HEK293 (cell line): ENCODE data around the gene SMURF1.

Experiments
- CTCF ChIA-PET: fragments of 350-600 bp; formaldehyde crosslinking; extraction: SDS; loops from one replicate; lab custom pipeline; 2021; ENCODE audit warnings: antibody characterized with exemption; lab: Yijun Ruan, JAX
- POLR2A ChIA-PET: fragments of 300-600 bp; formaldehyde crosslinking; extraction: SDS; loops from one replicate; lab custom pipeline; 2020; ENCODE audit warnings: antibody characterized with exemption, inconsistent platforms; lab: Yijun Ruan, JAX
- H3K27ac ChIP-seq: fragments of 200-500 bp; sonication (Bioruptor generic); 2 replicates; pipeline ENCODE4 v1.5.1; 2014; ENCODE audit warnings: low read depth, low read length, control low read depth, inconsistent platforms; ENCODE audit errors: extremely low read depth
- H3K36me3 ChIP-seq, 2 experiments: fragments of 200-500 bp in 1 of 2; sonication (Bioruptor generic) in 1 of 2; 1 replicate in 1 of 2; 2 replicates in 1 of 2; pipeline ENCODE4 v1.5.1; 2014 to 2017; ENCODE audit warnings: inconsistent platforms in 2 of 2, low read length in 2 of 2; ENCODE audit not compliant: control insufficient read depth in 2 of 2, insufficient read depth in 1 of 2
- H3K4me1 ChIP-seq: fragments of 200-500 bp; sonication (Bioruptor generic); 2 replicates; pipeline ENCODE4 v1.5.1; 2014; ENCODE audit warnings: mild to moderate bottlenecking, low read length, inconsistent platforms; ENCODE audit not compliant: control insufficient read depth, insufficient read depth
- H3K4me3 ChIP-seq: 2 replicates; pipeline ENCODE4 v1.5.1; 2011; ENCODE audit warnings: low read depth, mild to moderate bottlenecking, control low read depth, low read length, moderate library complexity
- H3K9me3 ChIP-seq: fragments of 200-500 bp; sonication (Bioruptor generic); 2 replicates; pipeline ENCODE4 v1.5.1; 2014; ENCODE audit warnings: low read depth, low read length, inconsistent platforms; ENCODE audit not compliant: control insufficient read depth, insufficient read depth
- FEZF1 ChIP-seq: fragments of 450-650 bp; formaldehyde crosslinking; IDR thresholded peaks from 2 replicates; pipeline ENCODE4 v1.5.1; 2016; ENCODE audit warnings: missing biosample characterization, missing genetic modification characterization
- GFI1B ChIP-seq: fragments of 450-650 bp; formaldehyde crosslinking; IDR thresholded peaks from 2 replicates; pipeline ENCODE4 v1.5.1; 2016; ENCODE audit warnings: missing biosample characterization, missing genetic modification characterization
- GLI2 ChIP-seq: fragments of 450-650 bp; formaldehyde crosslinking; IDR thresholded peaks from 2 replicates; pipeline ENCODE4; 2017; ENCODE audit warnings: missing biosample characterization, missing genetic modification characterization, low read depth, borderline replicate concordance
- KLF16 ChIP-seq: fragments of 450-650 bp; formaldehyde crosslinking; IDR thresholded peaks from 2 replicates; pipeline ENCODE4 v1.5.1; 2017; ENCODE audit warnings: missing biosample characterization, missing genetic modification characterization
- OVOL3 ChIP-seq: fragments of 450-650 bp; formaldehyde crosslinking; IDR thresholded peaks from 2 replicates; pipeline ENCODE4 v1.5.1; 2016; ENCODE audit warnings: missing biosample characterization, missing genetic modification characterization
- PRDM1 ChIP-seq: fragments of 450-650 bp; formaldehyde crosslinking; IDR thresholded peaks from 2 replicates; pipeline ENCODE4; 2016; ENCODE audit warnings: missing biosample characterization, missing genetic modification characterization
- SCRT1 ChIP-seq: fragments of 450-650 bp; formaldehyde crosslinking; IDR thresholded peaks from 2 replicates; pipeline ENCODE4 v1.5.1; 2016; ENCODE audit warnings: missing biosample characterization, missing genetic modification characterization, borderline replicate concordance
- ZBTB7A ChIP-seq: fragments of 450-650 bp; formaldehyde crosslinking; IDR thresholded peaks from 2 replicates; pipeline ENCODE4 v1.5.1; 2016; ENCODE audit warnings: low read depth, missing biosample characterization, missing genetic modification characterization
- ZEB2 ChIP-seq: fragments of 450-650 bp; formaldehyde crosslinking; IDR thresholded peaks from 2 replicates; pipeline ENCODE4 v1.5.1; 2016; ENCODE audit warnings: missing biosample characterization, missing genetic modification characterization
- ZFP41 ChIP-seq: fragments of 450-650 bp; formaldehyde crosslinking; IDR thresholded peaks from 2 replicates; pipeline ENCODE4 v1.5.1; 2016; ENCODE audit warnings: missing biosample characterization, missing genetic modification characterization, borderline replicate concordance
- ZNF114 ChIP-seq: fragments of 450-650 bp; formaldehyde crosslinking; IDR thresholded peaks from 2 replicates; pipeline ENCODE4 v1.5.0; 2017; ENCODE audit warnings: missing biosample characterization, missing genetic modification characterization
- ZNF558 ChIP-seq: fragments of 450-650 bp; formaldehyde crosslinking; IDR thresholded peaks from 2 replicates; pipeline ENCODE4 v1.5.1; 2016; ENCODE audit warnings: missing biosample characterization, missing genetic modification characterization
- ZNF571 ChIP-seq: fragments of 450-650 bp; formaldehyde crosslinking; IDR thresholded peaks from 2 replicates; pipeline ENCODE4 v1.5.0; 2017; ENCODE audit warnings: missing biosample characterization, missing genetic modification characterization
- ZNF629 ChIP-seq: fragments of 450-650 bp; formaldehyde crosslinking; IDR thresholded peaks from 2 replicates; pipeline ENCODE4 v1.5.1; 2017; ENCODE audit warnings: missing biosample characterization, missing genetic modification characterization
- ZNF76 ChIP-seq: fragments of 450-650 bp; formaldehyde crosslinking; IDR thresholded peaks from 2 replicates; pipeline ENCODE4; 2016; ENCODE audit warnings: low read depth, missing biosample characterization, missing genetic modification characterization, borderline replicate concordance
- ZNF768 ChIP-seq: fragments of 450-650 bp; formaldehyde crosslinking; IDR thresholded peaks from 2 replicates; pipeline ENCODE4 v1.5.1; 2018; ENCODE audit warnings: missing biosample characterization, mild to moderate bottlenecking, missing genetic modification characterization
- ZNF792 ChIP-seq: fragments of 450-650 bp; formaldehyde crosslinking; IDR thresholded peaks from 2 replicates; pipeline ENCODE4 v1.5.1; 2016; ENCODE audit warnings: missing biosample characterization, missing genetic modification characterization
- TF ChIP-seq, protein P1 (sequence below): fragments of 450-650 bp; formaldehyde crosslinking; optimal IDR thresholded peaks from 2 replicates; pipeline ENCODE3; 2016; ENCODE audit warnings: missing biosample characterization, mild to moderate bottlenecking, missing genetic modification characterization
- TF ChIP-seq, protein P2 (sequence below): fragments of 450-650 bp; formaldehyde crosslinking; IDR thresholded peaks from 2 replicates; pipeline ENCODE4 v1.5.1; 2016; ENCODE audit warnings: missing biosample characterization, missing genetic modification characterization
- TF ChIP-seq, protein P3 (sequence below): fragments of 450-650 bp; formaldehyde crosslinking; IDR thresholded peaks from 2 replicates; pipeline ENCODE4 v1.5.1; 2017; ENCODE audit warnings: missing biosample characterization, mild to moderate bottlenecking, missing genetic modification characterization, moderate library complexity
- TF ChIP-seq, protein P4 (sequence below): fragments of 450-650 bp; formaldehyde crosslinking; IDR thresholded peaks from 2 replicates; pipeline ENCODE4 v1.5.1; 2016; ENCODE audit warnings: missing biosample characterization, missing genetic modification characterization
- TF ChIP-seq, protein P5 (sequence below): fragments of 450-650 bp; formaldehyde crosslinking; IDR thresholded peaks from 2 replicates; pipeline ENCODE4 v1.5.1; 2017; ENCODE audit warnings: missing biosample characterization, missing genetic modification characterization
- TF ChIP-seq, protein P6 (sequence below): fragments of 450-650 bp; formaldehyde crosslinking; IDR thresholded peaks from 2 replicates; pipeline ENCODE4 v1.5.1; 2016; ENCODE audit warnings: missing biosample characterization, missing genetic modification characterization

Gene SMURF1

DNA sequence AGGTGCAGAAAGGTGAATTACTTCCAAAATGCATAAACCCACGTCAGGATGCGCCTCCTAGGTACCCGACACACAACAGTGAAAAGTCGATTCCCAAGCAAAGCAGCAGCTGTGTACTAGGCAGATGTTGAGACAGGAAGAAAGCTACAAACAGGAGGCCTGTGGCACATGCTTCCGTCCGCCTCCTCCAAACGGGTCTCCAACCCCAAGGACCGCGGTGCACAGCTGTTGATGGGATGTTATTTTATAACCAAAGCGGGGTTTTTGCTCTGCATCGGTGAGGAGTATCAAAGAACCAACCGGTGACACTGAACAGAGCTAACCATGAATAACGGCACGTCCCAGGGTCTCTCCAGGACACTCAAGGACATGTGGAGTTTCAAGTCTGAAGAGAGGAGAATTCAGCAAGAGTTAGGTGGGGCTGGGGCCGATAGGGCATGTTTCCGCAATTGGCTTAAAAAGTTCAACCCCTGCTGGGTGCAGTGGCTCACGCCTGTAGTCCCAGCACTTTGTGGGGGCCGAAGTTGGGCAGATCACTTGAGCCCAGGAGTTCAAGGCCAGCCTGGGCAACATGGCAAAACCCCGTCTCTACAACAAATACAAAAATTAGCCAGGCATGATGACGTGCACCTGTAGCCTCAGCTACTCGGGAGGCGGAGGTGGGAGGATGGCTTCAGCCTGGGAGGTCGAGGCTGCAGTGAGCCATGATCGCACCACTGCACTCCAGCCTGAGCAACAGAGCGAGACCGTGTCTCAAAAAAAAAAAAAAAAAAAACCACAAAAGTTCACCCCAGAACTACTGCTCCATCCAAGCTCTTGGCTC is 108.0 kb downstream of the SMURF1 start:
- Histone ChIP-seq H3K27ac (no peak overlapping the region), H3K4me1 (no peaks in the 10 kb centered on the region), H3K4me3 (no peak overlapping the region), H3K9me3 (no peaks in the 10 kb centered on the region), H3K36me3 (peaks cover 38 to 88% of the 10 kb centered on the region in 2 experiments; a peak in 2 of 3 replicates)
- TF ChIP-seq, protein P1, sequence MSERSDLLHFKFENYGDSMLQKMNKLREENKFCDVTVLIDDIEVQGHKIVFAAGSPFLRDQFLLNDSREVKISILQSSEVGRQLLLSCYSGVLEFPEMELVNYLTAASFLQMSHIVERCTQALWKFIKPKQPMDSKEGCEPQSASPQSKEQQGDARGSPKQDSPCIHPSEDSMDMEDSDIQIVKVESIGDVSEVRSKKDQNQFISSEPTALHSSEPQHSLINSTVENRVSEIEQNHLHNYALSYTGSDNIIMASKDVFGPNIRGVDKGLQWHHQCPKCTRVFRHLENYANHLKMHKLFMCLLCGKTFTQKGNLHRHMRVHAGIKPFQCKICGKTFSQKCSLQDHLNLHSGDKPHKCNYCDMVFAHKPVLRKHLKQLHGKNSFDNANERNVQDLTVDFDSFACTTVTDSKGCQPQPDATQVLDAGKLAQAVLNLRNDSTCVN (tag by site-specific recombination) = no peak
- TF ChIP-seq, protein P2, sequence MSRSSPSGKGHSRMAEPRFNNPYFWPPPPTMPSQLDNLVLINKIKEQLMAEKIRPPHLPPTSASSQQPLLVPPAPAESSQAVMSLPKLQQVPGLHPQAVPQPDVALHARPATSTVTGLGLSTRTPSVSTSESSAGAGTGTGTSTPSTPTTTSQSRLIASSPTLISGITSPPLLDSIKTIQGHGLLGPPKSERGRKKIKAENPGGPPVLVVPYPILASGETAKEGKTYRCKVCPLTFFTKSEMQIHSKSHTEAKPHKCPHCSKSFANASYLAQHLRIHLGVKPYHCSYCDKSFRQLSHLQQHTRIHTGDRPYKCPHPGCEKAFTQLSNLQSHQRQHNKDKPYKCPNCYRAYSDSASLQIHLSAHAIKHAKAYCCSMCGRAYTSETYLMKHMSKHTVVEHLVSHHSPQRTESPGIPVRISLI (tag by site-specific recombination) = no peak
- TF ChIP-seq, protein P3, sequence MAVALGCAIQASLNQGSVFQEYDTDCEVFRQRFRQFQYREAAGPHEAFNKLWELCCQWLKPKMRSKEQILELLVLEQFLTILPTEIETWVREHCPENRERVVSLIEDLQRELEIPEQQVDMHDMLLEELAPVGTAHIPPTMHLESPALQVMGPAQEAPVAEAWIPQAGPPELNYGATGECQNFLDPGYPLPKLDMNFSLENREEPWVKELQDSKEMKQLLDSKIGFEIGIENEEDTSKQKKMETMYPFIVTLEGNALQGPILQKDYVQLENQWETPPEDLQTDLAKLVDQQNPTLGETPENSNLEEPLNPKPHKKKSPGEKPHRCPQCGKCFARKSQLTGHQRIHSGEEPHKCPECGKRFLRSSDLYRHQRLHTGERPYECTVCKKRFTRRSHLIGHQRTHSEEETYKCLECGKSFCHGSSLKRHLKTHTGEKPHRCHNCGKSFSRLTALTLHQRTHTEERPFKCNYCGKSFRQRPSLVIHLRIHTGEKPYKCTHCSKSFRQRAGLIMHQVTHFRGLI (tag by site-specific recombination) = no peak
- no peak for TF ChIP-seq ZEB2 (tag by site-specific recombination)
- TF ChIP-seq, protein P4, sequence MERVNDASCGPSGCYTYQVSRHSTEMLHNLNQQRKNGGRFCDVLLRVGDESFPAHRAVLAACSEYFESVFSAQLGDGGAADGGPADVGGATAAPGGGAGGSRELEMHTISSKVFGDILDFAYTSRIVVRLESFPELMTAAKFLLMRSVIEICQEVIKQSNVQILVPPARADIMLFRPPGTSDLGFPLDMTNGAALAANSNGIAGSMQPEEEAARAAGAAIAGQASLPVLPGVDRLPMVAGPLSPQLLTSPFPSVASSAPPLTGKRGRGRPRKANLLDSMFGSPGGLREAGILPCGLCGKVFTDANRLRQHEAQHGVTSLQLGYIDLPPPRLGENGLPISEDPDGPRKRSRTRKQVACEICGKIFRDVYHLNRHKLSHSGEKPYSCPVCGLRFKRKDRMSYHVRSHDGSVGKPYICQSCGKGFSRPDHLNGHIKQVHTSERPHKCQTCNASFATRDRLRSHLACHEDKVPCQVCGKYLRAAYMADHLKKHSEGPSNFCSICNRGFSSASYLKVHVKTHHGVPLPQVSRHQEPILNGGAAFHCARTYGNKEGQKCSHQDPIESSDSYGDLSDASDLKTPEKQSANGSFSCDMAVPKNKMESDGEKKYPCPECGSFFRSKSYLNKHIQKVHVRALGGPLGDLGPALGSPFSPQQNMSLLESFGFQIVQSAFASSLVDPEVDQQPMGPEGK (tag by site-specific recombination) = no peak
- no peak for TF ChIP-seq ZNF114 (tag by site-specific recombination)
- no peak for TF ChIP-seq SCRT1 (tag by site-specific recombination)
- no peak for TF ChIP-seq ZNF571 (tag by site-specific recombination)
- TF ChIP-seq ZFP41 (tag by site-specific recombination) = no peak
- TF ChIP-seq FEZF1 (tag by site-specific recombination) = no peak
- no peak for TF ChIP-seq ZNF76
- no peak for TF ChIP-seq ZNF629 (tag by site-specific recombination)
- ChIA-PET POLR2A (no interaction called here), CTCF (interaction anchor here (0.6 to 1.1 kb wide), 4 partner anchors 12 to 280 kb away, joined by 3 to 4 read pairs (median 4); no protein-coding TSS in a partner anchor)

DNA sequence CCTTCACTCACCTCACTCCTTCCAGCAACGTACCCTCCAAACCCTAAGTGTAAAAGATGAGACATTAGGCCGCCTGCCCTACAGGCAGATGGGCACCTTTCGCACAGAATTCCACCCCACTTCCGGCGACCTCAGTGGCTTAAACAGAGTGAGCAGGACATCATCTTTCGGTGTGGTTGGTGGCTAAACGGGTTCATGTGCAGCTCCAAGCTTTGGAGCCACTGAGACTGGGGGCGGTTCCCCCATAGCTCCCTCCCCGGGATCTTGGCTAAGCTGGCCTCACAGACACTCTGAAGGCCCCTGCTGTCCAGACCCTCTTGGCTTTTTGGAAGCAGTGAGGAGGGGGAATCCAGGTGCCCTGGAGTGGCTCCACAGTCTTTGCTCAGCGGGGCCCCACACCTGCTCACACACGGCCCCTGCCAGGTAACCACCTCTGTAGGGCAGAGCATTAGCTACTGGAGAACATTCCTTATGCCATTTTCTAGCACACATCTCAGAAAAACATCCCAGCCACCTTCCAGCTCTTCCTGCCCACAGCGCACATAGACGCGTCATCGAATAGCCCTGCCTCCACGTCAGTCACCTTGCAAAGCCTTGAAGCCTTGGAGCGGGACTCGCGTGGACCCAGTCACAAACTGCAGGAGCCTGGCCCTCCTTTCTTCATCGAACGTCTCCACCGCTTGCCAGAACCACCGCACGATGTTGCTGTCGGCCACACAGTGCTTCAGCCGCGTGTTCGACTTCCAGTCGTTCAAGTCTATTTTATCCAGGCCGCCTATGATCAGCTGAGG is 108.8 kb downstream of the SMURF1 start:
- Histone ChIP-seq H3K36me3 (peaks cover 38 to 90% of the 10 kb centered on the region in 2 experiments; a peak in 2 of 3 replicates), H3K27ac (no peak overlapping the region), H3K9me3 (no peaks in the 10 kb centered on the region), H3K4me1 (no peaks in the 10 kb centered on the region), H3K4me3 (no peak overlapping the region)
- ChIA-PET CTCF (interaction anchor here (1.1 kb wide), 1 partner anchor 11 kb away, joined by 4 read pairs; no protein-coding TSS in a partner anchor), POLR2A (no interaction called here)
- no peak for TF ChIP-seq ZNF558 (tag by site-specific recombination)
- no peak for TF ChIP-seq ZNF768 (tag by site-specific recombination)
- no peak for TF ChIP-seq PRDM1 (tag by site-specific recombination)
- TF ChIP-seq, protein P5, sequence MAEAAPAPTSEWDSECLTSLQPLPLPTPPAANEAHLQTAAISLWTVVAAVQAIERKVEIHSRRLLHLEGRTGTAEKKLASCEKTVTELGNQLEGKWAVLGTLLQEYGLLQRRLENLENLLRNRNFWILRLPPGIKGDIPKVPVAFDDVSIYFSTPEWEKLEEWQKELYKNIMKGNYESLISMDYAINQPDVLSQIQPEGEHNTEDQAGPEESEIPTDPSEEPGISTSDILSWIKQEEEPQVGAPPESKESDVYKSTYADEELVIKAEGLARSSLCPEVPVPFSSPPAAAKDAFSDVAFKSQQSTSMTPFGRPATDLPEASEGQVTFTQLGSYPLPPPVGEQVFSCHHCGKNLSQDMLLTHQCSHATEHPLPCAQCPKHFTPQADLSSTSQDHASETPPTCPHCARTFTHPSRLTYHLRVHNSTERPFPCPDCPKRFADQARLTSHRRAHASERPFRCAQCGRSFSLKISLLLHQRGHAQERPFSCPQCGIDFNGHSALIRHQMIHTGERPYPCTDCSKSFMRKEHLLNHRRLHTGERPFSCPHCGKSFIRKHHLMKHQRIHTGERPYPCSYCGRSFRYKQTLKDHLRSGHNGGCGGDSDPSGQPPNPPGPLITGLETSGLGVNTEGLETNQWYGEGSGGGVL = no peak
- no peak for TF ChIP-seq ZBTB7A
- TF ChIP-seq ZNF792 (tag by site-specific recombination) = no peak
- no peak for TF ChIP-seq GLI2 (tag by site-specific recombination)
- TF ChIP-seq OVOL3 (tag by site-specific recombination) = no peak
- TF ChIP-seq GFI1B (tag by site-specific recombination) = no peak
- no peak for TF ChIP-seq KLF16 (tag by site-specific recombination)
- TF ChIP-seq, protein P6, sequence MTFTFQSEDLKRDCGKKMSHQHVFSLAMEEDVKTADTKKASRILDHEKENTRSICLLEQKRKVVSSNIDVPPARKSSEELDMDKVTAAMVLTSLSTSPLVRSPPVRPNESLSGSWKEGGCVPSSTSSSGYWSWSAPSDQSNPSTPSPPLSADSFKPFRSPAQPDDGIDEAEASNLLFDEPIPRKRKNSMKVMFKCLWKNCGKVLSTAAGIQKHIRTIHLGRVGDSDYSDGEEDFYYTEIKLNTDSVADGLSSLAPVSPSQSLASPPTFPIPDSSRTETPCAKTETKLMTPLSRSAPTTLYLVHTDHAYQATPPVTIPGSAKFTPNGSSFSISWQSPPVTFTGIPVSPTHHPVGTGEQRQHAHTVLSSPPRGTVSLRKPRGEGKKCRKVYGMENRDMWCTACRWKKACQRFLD (tag by site-specific recombination) = no peak
